KMS-11 (cell line): ENCODE data around the gene SERPINB1.

Experiments
- H2AFZ ChIP-seq: fragments of 200-600 bp; sonication (generic); 2 replicates; pipeline ENCODE4 v1.6.1; 2016; ENCODE audit warnings: antibody characterized with exemption, mixed run types, low read depth
- H3K27ac ChIP-seq: fragments of 200-600 bp; sonication (generic); 2 replicates; pipeline ENCODE4 v1.6.1; 2016; ENCODE audit warnings: mild to moderate bottlenecking, mixed run types
- H3K27me3 ChIP-seq: fragments of 200-600 bp; sonication (generic); 2 replicates; pipeline ENCODE4 v1.6.1; 2017; ENCODE audit warnings: mild to moderate bottlenecking, low read depth, mixed run types, moderate library complexity; ENCODE audit not compliant: insufficient read depth
- H3K36me3 ChIP-seq: fragments of 200-600 bp; sonication (generic); 2 replicates; pipeline ENCODE4 v1.6.1; 2017; ENCODE audit warnings: mild to moderate bottlenecking, mixed run types; ENCODE audit not compliant: insufficient read depth
- H3K4me1 ChIP-seq: fragments of 200-600 bp; sonication (generic); 2 replicates; pipeline ENCODE4 v1.6.1; 2016; ENCODE audit warnings: mild to moderate bottlenecking, low read depth, mixed run types; ENCODE audit not compliant: poor library complexity, severe bottlenecking
- H3K4me2 ChIP-seq: fragments of 200-600 bp; sonication (generic); 2 replicates; pipeline ENCODE4 v1.7.0; 2016; ENCODE audit warnings: mild to moderate bottlenecking, mixed run types
- H3K4me3 ChIP-seq: fragments of 200-600 bp; sonication (generic); IDR thresholded peaks from 2 replicates; pipeline ENCODE4 v1.6.1; 2017; ENCODE audit warnings: low read depth, low read length, mixed read lengths; ENCODE audit not compliant: insufficient read depth
- H3K79me2 ChIP-seq: fragments of 200-600 bp; sonication (generic); 2 replicates; pipeline ENCODE4 v1.6.1; 2016; ENCODE audit warnings: low read depth, mixed run types; ENCODE audit not compliant: insufficient read depth
- H3K9ac ChIP-seq: fragments of 200-600 bp; sonication (generic); 2 replicates; pipeline ENCODE4 v1.6.1; 2016; ENCODE audit warnings: mild to moderate bottlenecking, mixed run types
- H4K20me1 ChIP-seq: fragments of 200-600 bp; sonication (generic); 2 replicates; pipeline ENCODE4 v1.6.1; 2016; ENCODE audit warnings: mild to moderate bottlenecking, mixed run types; ENCODE audit not compliant: insufficient read depth
- TF ChIP-seq, protein P1 (sequence below): fragments of 200-600 bp; sonication (generic); conservative IDR thresholded peaks from 2 replicates; pipeline ENCODE4 v1.6.1; 2017; ENCODE audit warnings: low read depth, mild to moderate bottlenecking, antibody characterized with exemption, low read length, moderate library complexity, mixed read lengths

SERPINB1 gene

DNA sequence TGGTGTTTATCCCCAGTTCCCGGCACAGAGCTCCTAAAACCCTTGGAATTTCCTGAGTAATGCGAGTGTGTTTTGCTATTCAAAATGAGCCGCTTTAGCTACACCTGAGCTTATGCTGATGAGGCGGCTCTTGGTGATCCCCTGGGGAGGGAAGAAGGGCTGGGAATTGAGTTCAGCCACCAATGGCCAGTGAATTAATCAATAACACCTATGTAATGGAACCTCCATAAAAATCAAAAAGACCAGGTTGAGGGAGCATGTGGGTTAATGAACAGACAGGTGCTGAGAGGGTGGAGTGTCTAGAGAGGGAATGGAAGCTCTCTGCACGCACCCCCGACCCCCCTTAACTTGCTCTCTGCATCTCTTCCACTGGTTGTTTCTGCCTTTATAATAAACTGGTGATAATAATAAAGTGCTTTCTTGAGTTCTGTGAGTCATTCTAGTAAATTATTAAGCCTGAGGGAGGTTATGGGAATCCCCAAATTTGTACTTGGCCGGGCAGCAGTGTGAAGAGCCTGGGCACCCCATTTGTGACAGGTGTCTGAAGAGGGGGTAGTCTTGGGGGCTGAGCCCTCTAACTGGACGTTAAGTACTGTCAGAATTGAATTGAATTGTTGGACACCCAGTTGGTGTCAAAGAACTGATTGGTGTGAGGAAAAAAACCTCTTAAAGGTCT, 24.6 kb upstream of the SERPINB1 start:
- H3K4me2 ChIP-seq: no peak overlapping the region
- no peaks in the 10 kb centered on the region for H4K20me1 ChIP-seq
- no peak overlapping the region for H3K4me3 ChIP-seq
- H2AFZ ChIP-seq: no peak overlapping the region
- H3K36me3 ChIP-seq: no peaks in the 10 kb centered on the region
- H3K9ac ChIP-seq: no peak overlapping the region
- no peak overlapping the region for H3K27ac ChIP-seq
- TF ChIP-seq, protein P1, sequence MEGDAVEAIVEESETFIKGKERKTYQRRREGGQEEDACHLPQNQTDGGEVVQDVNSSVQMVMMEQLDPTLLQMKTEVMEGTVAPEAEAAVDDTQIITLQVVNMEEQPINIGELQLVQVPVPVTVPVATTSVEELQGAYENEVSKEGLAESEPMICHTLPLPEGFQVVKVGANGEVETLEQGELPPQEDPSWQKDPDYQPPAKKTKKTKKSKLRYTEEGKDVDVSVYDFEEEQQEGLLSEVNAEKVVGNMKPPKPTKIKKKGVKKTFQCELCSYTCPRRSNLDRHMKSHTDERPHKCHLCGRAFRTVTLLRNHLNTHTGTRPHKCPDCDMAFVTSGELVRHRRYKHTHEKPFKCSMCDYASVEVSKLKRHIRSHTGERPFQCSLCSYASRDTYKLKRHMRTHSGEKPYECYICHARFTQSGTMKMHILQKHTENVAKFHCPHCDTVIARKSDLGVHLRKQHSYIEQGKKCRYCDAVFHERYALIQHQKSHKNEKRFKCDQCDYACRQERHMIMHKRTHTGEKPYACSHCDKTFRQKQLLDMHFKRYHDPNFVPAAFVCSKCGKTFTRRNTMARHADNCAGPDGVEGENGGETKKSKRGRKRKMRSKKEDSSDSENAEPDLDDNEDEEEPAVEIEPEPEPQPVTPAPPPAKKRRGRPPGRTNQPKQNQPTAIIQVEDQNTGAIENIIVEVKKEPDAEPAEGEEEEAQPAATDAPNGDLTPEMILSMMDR: no peak
- peaks cover 42% of the 10 kb centered on the region for H3K4me1 ChIP-seq
- no peaks in the 10 kb centered on the region for H3K27me3 ChIP-seq
- no peaks in the 10 kb centered on the region for H3K79me2 ChIP-seq

DNA sequence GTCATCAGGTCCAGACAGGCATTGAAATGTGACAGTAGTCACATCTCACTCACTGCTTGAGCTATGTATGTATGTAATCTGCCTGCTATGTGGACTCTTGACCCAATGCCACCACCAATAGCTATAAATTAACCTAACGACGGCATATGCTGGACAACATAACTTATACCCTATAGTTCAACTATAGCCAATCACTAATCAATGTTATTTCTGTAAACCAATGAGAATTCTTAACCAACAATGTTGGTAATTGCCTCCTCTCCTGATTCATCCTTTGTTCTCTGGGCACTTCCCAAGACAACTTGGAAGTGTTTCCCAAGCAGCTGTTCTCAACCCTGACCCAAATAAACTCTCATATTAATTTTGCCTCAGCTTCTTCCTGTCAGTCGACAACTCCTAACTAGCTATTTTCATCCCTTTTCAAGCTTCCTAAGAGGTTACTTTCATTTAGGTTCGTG, 24.1 kb upstream of the SERPINB1 start:
- no peak overlapping the region for H3K9ac ChIP-seq
- peaks cover 45% of the 10 kb centered on the region for H3K4me1 ChIP-seq
- no peaks in the 10 kb centered on the region for H3K27me3 ChIP-seq
- H3K4me3 ChIP-seq: no peak overlapping the region
- no peak overlapping the region for H3K27ac ChIP-seq
- no peak overlapping the region for H3K4me2 ChIP-seq
- TF ChIP-seq, protein P1: no peak
- H4K20me1 ChIP-seq: no peaks in the 10 kb centered on the region
- H3K79me2 ChIP-seq: no peaks in the 10 kb centered on the region
- H2AFZ ChIP-seq: no peak overlapping the region
- no peaks in the 10 kb centered on the region for H3K36me3 ChIP-seq

DNA sequence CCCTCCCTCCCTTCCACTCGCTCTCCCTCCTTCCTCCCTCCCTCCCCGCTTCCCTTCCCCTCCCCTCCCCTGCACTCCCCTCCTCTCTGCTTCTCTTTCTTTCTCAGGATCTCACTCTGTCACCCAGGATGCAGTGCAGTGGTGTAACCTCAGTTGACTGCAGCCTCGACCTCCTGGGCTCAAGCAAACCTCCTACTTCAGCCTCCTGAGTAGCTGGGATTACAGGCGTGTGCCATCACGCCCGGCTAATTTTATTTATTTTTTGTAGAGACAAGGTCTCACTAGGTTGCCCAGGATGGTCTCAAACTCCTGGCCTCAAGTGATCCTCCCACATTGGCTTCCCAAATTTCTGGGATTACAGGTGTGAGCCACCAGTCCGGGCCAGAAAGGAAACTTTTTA, 23.6 kb upstream of the SERPINB1 start:
- no peak overlapping the region for H3K4me2 ChIP-seq
- H2AFZ ChIP-seq: no peak overlapping the region
- H3K4me3 ChIP-seq: no peak overlapping the region
- H3K79me2 ChIP-seq: no peaks in the 10 kb centered on the region
- H3K4me1 ChIP-seq: peaks cover 47% of the 10 kb centered on the region
- no peaks in the 10 kb centered on the region for H3K36me3 ChIP-seq
- no peaks in the 10 kb centered on the region for H3K27me3 ChIP-seq
- no peak overlapping the region for H3K27ac ChIP-seq
- H4K20me1 ChIP-seq: no peaks in the 10 kb centered on the region
- H3K9ac ChIP-seq: no peak overlapping the region
- TF ChIP-seq, protein P1: no peak

DNA sequence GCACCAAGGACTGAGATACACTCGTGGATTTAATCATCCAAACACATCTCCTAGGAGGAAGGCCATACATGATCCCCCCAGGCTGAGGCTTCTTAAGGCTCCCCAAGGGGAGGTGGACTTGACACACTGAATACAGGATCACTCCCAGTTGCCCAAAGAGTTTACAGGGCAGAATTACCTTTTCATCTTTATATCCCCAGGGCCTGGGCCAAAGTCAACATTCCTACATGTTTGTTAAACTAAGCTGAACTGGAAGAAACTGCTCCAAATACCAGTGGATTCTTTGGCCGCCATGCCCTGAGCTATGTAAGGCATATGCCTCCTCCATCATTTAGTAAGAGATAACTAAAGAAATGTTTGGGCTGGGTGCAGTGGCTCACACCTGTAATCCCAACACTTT, 22.2 kb upstream of the SERPINB1 start:
- H3K36me3 ChIP-seq: no peaks in the 10 kb centered on the region
- H3K4me3 ChIP-seq: no peak overlapping the region
- no peaks in the 10 kb centered on the region for H3K79me2 ChIP-seq
- peak overlapping the region; percentile 61; the same call in 1 of the 2 replicates for H3K4me2 ChIP-seq
- TF ChIP-seq, protein P1: no peak
- H2AFZ ChIP-seq: no peak overlapping the region
- H3K9ac ChIP-seq: no peak overlapping the region
- H3K27ac ChIP-seq: peak overlapping the region; percentile 72; the same call in 1 of the 2 replicates
- no peaks in the 10 kb centered on the region for H3K27me3 ChIP-seq
- peaks cover 57% of the 10 kb centered on the region for H3K4me1 ChIP-seq
- no peaks in the 10 kb centered on the region for H4K20me1 ChIP-seq
